OCI-LY3 (cell line): ENCODE results near the gene NFKB2.

Experiments used
- H2AFZ ChIP-seq: fragments of 200-600, 300-600 bp; shearing (Covaris generic); 2 replicates; pipeline ENCODE4 v1.6.0; 2014; ENCODE audit warnings: antibody characterized with exemption, low read depth, low read length
- H3K27ac ChIP-seq: fragments of 200-600, 300-600 bp; sonication (generic); 2 replicates; pipeline ENCODE4 v1.5.1; 2014; ENCODE audit warnings: mild to moderate bottlenecking, low read length, moderate library complexity, mixed read lengths
- H3K27me3 ChIP-seq: fragments of 200-600, 300-600 bp; sonication (generic); 2 replicates; pipeline ENCODE4 v1.6.1; 2014; ENCODE audit warnings: low read depth, low read length, mixed read lengths
- H3K36me3 ChIP-seq: fragments of 200-600, 300-600 bp; sonication (generic); replicated peaks from 2 replicates; pipeline ENCODE3; 2014; ENCODE audit warnings: low read depth, low read length, mixed read lengths
- H3K4me1 ChIP-seq: fragments of 300-600, 200-600 bp; sonication (generic); 2 replicates; pipeline ENCODE4 v1.6.1; 2014; ENCODE audit warnings: low read length, mixed read lengths
- H3K4me2 ChIP-seq: fragments of 200-600, 300-600 bp; sonication (generic); 2 replicates; pipeline ENCODE4 v1.6.1; 2014; ENCODE audit warnings: low read length, mixed read lengths
- H3K4me3 ChIP-seq: fragments of 300-600, 200-600 bp; sonication (generic); 2 replicates; pipeline ENCODE4 v1.5.1; 2014; ENCODE audit warnings: antibody characterized with exemption, mild to moderate bottlenecking, low read length, moderate library complexity
- H3K79me2 ChIP-seq: fragments of 300-600, 200-600 bp; shearing (Covaris generic); 2 replicates; pipeline ENCODE4 v1.6.1; 2014; ENCODE audit warnings: mild to moderate bottlenecking, low read length, mixed read lengths
- H3K9ac ChIP-seq: fragments of 300-600, 200-600 bp; shearing (Covaris generic); 2 replicates; pipeline ENCODE4 v1.6.0; 2014; ENCODE audit warnings: mild to moderate bottlenecking, low read length, moderate library complexity
- H3K9me3 ChIP-seq: fragments of 200-600, 300-600 bp; shearing (Covaris generic); 2 replicates; pipeline ENCODE4 v1.6.1; 2014; ENCODE audit warnings: low read length, mixed read lengths; ENCODE audit not compliant: insufficient read depth
- H4K20me1 ChIP-seq: fragments of 200-600, 300-600 bp; sonication (generic); 2 replicates; pipeline ENCODE4 v1.6.1; 2016; ENCODE audit warnings: low read length, mixed read lengths; ENCODE audit not compliant: insufficient read depth
- EZH2phosphoT487 ChIP-seq: fragments of 200-600 bp; shearing (Covaris generic); IDR thresholded peaks from 2 replicates; pipeline ENCODE4 v1.6.1; 2018; ENCODE audit warnings: antibody characterized with exemption, mixed run types, low read depth
- TF ChIP-seq, protein P1 (sequence below): fragments of 200-600, 300-600 bp; sonication (generic); IDR thresholded peaks from 2 replicates; pipeline ENCODE4 v1.5.1; 2014; ENCODE audit warnings: antibody characterized with exemption, low read length, low read depth

The NFKB2 gene

DNA sequence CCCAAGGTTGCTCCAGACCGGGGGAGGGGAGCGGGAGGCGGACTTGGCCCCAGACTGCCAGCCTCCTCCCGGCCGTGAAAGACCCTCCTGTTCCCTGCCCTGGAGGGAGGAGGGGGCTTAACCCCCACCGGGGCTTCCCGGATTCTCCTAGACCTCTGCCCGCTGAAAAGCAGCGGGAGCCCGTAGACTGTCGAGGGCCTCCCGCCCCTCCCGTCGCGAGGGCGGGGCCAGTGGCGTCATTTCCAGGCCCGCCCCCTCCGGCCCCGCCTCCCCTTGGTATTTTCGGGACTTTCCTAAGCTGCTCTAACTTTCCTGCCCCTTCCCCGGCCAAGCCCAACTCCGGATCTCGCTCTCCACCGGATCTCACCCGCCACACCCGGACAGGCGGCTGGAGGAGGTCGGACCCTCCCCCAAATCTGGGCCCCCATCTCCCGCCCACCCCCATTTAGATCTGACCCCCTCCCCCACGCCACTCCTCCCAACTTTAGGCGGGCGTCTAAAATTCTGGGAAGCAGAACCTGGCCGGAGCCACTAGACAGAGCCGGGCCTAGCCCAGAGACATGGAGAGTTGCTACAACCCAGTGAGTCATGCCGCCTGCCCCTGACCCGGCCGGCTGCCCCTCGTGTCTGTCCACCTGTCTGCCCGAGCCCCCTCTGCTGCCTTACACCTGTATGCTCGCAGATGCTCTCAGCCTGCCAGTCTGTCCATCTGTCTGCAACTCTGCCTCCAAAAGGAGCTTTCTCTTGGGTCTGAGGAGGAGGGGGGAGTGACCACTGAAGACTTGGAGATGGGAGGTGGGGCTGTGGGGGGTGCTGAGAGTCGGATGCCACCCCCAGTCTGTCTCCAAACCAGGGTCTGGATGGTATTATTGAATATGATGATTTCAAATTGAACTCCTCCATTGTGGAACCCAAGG lies at the start of gene NFKB2:
TSS of gene NFKB2 (plus strand) at position 306 of the 917 bp plus-strand sequence. CDS start at position 561, 255 bp downstream.
- Histone ChIP-seq H3K79me2 (peaks cover 45% of the 10 kb centered on the region), H4K20me1 (peaks cover 9% of the 10 kb centered on the region), H3K9ac (peak within 1 kb of the TSS; percentile 99), H3K4me3 (peak within 1 kb of the TSS; percentile 93), H3K9me3 (no peaks in the 10 kb centered on the region), H3K4me2 (peak within 1 kb of the TSS; percentile 95), H3K4me1 (peaks cover 43% of the 10 kb centered on the region), H3K36me3 (peaks cover 37% of the 10 kb centered on the region), H3K27ac (peak within 1 kb of the TSS; percentile 97), H2AFZ (no peak within 1 kb of the TSS; the same call in 1 of the 2 replicates), H3K27me3 (no peaks in the 10 kb centered on the region)
- TF ChIP-seq EZH2phosphoT487: no peak

DNA sequence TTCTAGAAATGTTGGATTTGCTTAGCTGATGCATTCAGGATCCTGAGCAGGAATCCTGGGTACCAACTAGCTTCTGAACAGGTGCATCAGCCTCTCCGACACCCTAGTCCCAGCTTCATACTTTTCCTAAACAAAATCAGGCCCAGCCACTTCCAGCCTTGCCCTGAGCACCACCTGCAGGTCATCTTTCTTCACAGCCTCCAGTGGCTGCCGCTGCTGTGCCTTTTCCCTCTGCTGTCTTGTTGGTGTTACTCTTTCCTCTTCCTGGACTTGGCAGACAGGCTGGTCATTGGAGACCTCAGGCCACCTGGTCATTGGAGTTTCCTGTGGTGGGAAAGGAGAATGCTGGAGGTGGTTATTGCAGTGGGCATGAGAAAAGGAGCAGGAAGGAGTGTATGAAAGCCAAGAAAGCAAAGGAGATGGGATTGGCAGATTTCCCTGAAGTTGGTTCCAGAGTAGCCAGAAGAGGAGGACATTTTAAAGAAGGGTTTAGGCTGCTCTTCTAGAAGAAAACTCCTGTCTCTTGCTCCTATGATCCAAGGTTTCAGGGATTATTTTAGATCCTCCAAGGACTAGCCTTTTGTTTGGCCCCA lies 48.2 kb upstream of the NFKB2 start:
- peaks cover under 1% of the 10 kb centered on the region for H3K36me3 ChIP-seq
- no peak overlapping the region for H3K4me2 ChIP-seq
- no peak overlapping the region for H3K4me3 ChIP-seq
- H3K27me3 ChIP-seq: no peaks in the 10 kb centered on the region
- no peak overlapping the region for H3K9ac ChIP-seq
- no peaks in the 10 kb centered on the region for H3K79me2 ChIP-seq
- no peaks in the 10 kb centered on the region for H3K9me3 ChIP-seq
- no peak overlapping the region for H2AFZ ChIP-seq
- no peaks in the 10 kb centered on the region for H4K20me1 ChIP-seq
- TF ChIP-seq EZH2phosphoT487: no peak
- no peaks in the 10 kb centered on the region for H3K4me1 ChIP-seq
- no peak overlapping the region for H3K27ac ChIP-seq

DNA sequence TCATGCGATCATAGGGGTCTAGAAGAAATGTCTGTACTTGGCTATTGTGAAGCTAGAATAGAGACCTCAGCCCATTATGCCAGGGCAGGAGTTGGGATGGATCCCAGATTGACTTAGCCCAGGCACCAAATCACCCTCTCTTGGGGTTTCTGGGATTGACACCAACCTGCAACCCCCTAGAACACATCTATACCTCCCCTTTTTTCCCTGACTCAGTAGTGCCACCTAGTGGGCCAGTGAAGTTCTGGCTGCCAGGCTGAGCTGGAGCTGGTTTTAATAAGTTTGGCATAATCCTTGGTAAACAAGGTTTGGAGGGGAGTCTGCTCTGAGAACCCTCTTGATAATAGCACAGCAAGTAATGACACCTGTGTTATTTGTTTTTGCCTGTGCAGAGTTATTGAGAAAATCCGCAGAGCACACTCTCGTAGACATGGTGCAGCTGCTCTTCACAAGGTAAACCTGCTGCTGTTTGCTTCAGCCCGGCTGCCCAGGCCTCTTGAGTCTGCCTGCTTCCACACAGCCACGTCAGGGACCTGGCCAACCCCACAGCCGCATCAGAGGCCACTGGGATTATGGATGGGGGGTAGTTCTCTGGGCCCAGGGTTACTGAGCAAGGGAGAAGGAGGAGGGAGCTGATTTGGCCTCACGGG lies 43.3 kb upstream of the NFKB2 start:
- Histone ChIP-seq H3K79me2 (no peaks in the 10 kb centered on the region), H3K4me1 (no peaks in the 10 kb centered on the region), H3K27ac (no peak overlapping the region), H3K9ac (no peak overlapping the region), H3K9me3 (no peaks in the 10 kb centered on the region), H3K4me2 (no peak overlapping the region), H3K36me3 (peaks cover 8% of the 10 kb centered on the region), H3K27me3 (no peaks in the 10 kb centered on the region), H4K20me1 (no peaks in the 10 kb centered on the region), H3K4me3 (no peak overlapping the region), H2AFZ (no peak overlapping the region)
- no peak for TF ChIP-seq EZH2phosphoT487
- TF ChIP-seq, protein P1, sequence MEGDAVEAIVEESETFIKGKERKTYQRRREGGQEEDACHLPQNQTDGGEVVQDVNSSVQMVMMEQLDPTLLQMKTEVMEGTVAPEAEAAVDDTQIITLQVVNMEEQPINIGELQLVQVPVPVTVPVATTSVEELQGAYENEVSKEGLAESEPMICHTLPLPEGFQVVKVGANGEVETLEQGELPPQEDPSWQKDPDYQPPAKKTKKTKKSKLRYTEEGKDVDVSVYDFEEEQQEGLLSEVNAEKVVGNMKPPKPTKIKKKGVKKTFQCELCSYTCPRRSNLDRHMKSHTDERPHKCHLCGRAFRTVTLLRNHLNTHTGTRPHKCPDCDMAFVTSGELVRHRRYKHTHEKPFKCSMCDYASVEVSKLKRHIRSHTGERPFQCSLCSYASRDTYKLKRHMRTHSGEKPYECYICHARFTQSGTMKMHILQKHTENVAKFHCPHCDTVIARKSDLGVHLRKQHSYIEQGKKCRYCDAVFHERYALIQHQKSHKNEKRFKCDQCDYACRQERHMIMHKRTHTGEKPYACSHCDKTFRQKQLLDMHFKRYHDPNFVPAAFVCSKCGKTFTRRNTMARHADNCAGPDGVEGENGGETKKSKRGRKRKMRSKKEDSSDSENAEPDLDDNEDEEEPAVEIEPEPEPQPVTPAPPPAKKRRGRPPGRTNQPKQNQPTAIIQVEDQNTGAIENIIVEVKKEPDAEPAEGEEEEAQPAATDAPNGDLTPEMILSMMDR: peak; percentile 84

DNA sequence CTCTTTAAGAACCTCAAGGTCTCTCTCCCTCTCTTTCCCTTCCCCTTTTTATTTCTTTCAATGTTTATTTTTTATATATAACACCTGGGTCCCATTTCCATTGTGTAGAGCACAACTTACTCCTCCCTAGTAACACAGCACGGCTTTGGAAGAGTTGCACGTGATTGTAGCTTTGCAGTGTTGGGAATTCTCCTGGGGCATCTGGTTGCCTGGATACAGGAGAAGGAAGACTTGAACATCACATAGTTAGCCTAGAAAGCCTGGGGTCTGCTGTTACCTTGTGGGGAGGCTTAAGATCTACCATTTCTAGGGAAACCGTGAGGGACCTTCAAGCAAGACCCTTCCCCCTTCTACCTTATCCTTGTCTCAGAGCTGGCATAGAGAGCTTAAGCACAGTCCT lies 41.1 kb upstream of the NFKB2 start:
- Histone ChIP-seq H3K9me3 (no peaks in the 10 kb centered on the region), H3K9ac (no peak overlapping the region), H3K79me2 (no peaks in the 10 kb centered on the region), H3K4me2 (no peak overlapping the region), H3K4me1 (no peaks in the 10 kb centered on the region), H2AFZ (no peak overlapping the region), H4K20me1 (no peaks in the 10 kb centered on the region), H3K4me3 (no peak overlapping the region), H3K27me3 (no peaks in the 10 kb centered on the region), H3K27ac (no peak overlapping the region), H3K36me3 (peaks cover 8% of the 10 kb centered on the region)
- TF ChIP-seq EZH2phosphoT487: no peak
- TF ChIP-seq, protein P1: no peak
